ENCODE measurements around the gene WAC. TPM values are rescaled to one million over a fixed set of nuclear protein-coding genes. Genes with fewer than 3 reads are reported as not detected.

Gene WAC
- total and polyA plus RNA-seq, 9 of the 15 experiments (the other 6 are each of a cell fraction or from before 2014, with no cell fraction given): 24.8 to 123 (median 78.2) TPM

DNA sequence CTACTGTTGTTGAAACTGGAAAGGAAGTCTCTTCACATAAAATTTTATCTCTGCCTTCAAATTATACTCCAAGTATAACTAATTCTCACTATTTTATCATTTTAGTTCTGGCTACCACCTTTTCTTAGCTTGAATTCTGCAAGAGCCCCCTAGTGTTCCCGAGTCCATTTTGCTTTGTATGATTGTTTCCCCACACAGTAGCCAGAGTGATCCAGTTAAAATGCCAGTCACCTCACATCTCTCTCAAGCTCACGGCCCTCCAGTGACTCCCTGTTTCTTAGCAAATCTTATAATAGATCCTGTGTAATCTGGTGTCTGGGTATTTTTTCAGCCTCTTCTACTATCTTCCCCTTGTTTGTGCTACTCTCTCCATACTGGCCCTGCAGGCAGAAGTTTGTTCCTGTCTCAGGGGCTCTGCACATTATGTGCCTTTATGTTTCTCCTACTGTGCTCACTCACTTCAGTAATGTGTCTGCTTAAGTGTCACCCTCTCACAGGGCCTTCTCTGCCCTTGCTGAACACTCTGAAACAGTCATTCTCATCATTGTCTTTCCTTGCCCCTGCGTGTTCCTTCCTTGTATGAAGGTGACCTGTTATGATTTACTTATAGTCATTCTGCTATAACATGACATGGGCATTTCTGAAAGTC lies 8.9 kb downstream of the WAC start:
- intact Hi-C loops (cut with micrococcal nuclease): no loop called here
- no peak for FAIRE-seq
- Histone ChIP-seq H3K4me3 (no peak overlapping the region), H3K9me3 (replicated peaks; ENCODE audit: control insufficient read depth, insufficient read depth, low read depth, low read length) (no peaks in the 10 kb centered on the region), H3K27ac (ENCODE audit: extremely low read depth, low read depth, low read length) (no peak overlapping the region), H3K27me3 (ENCODE audit: control insufficient read depth in 2 of 2, insufficient read depth in 2 of 2, low read length in 2 of 2) (no peaks in the 10 kb centered on the region), H3K4me1 (replicated peaks in 1 of 2; ENCODE audit: control insufficient read depth in 2 of 2, insufficient read depth in 2 of 2, low read length in 2 of 2) (no peaks in the 10 kb centered on the region), H3K4me2 (ENCODE audit: insufficient read depth, low read length) (no peak overlapping the region), H2AFZ (ENCODE audit: low read depth, low read length) (no peak overlapping the region), H3K9ac (ENCODE audit: insufficient read depth in 1 of 2, low read depth in 2 of 2, low read length in 2 of 2) (no peak overlapping the region), H4K20me1 (replicated peaks; ENCODE audit: control insufficient read depth, insufficient read depth, low read length) (peaks cover 4% of the 10 kb centered on the region; the same call in 1 of the 2 replicates), H3K9me1 (ENCODE audit: control insufficient read depth, insufficient read depth, low read length) (no peaks in the 10 kb centered on the region), H3K79me2 (ENCODE audit: control insufficient read depth, insufficient read depth, low read length) (peaks cover 98% of the 10 kb centered on the region), H3K36me3 (ENCODE audit: control insufficient read depth, insufficient read depth, low read length) (peaks cover 97% of the 10 kb centered on the region)
- 84% methylated on average over 3 of the region's 3 CpGs for WGBS (ENCODE audit: insufficient coverage, low coverage, missing lambda C conversion rate)
- ChIA-PET CTCF (ENCODE audit: low intra/inter-chr PET ratio) (no interaction called here), POLR2A (interaction anchor here (0.5 to 5.0 kb wide), 5 partner anchors 9 to 117 kb away, joined by 3 to 22 read pairs (median 3); partner anchors contain the start of gene WAC)
- no TSS peak for BruUV-seq (replicated peaks)
- DNase-seq (ENCODE audit: extremely low read depth in 1 of 4, low spot score in 3 of 4): no peak
- TF ChIP-seq, protein P1, sequence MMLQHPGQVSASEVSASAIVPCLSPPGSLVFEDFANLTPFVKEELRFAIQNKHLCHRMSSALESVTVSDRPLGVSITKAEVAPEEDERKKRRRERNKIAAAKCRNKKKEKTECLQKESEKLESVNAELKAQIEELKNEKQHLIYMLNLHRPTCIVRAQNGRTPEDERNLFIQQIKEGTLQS (IDR thresholded peaks at IDR 0.05): no peak
- TF ChIP-seq, protein P1 (CRISPR knock-in tag; conservative IDR thresholded peaks at IDR 0.05): no peak
- TF ChIP-seq DPF2 (IDR thresholded peaks at IDR 0.05) (no peak), ATF2 (CRISPR knock-in tag; IDR thresholded peaks at IDR 0.05) (no peak), ZNF444 (CRISPR knock-in tag; IDR thresholded peaks at IDR 0.05) (no peak), ZNF511 (CRISPR knock-in tag; IDR thresholded peaks at IDR 0.05) (no peak)
- TF ChIP-seq, protein P2, sequence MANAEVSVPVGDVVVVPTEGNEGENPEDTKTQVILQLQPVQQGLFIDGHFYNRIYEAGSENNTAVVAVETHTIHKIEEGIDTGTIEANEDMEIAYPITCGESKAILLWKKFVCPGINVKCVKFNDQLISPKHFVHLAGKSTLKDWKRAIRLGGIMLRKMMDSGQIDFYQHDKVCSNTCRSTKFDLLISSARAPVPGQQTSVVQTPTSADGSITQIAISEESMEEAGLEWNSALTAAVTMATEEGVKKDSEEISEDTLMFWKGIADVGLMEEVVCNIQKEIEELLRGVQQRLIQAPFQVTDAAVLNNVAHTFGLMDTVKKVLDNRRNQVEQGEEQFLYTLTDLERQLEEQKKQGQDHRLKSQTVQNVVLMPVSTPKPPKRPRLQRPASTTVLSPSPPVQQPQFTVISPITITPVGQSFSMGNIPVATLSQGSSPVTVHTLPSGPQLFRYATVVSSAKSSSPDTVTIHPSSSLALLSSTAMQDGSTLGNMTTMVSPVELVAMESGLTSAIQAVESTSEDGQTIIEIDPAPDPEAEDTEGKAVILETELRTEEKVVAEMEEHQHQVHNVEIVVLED (CRISPR knock-in tag; IDR thresholded peaks at IDR 0.05): no peak
- ATAC-seq: peak; percentile 56
- in situ Hi-C loops (cut with MboI): no loop called here

Measured in K562 (cell line).